Fibroblast of lung (primary cell): Measurements from ENCODE around the gene SEMA3B. TPM values are rescaled to one million over a fixed set of nuclear protein-coding genes. Genes with fewer than 3 reads are reported as not detected.

Experiments used
- DNase-seq, 2 donors: peaks; one replicate each; pipeline versions ENCODE4 v3.0.0 to v3.0.0-alpha.2; 2010; ENCODE audit warnings: low read depth in 2 of 2
- H2AFZ ChIP-seq: 2 replicates; pipeline ENCODE4 v1.5.1; 2012; ENCODE audit warnings: low read length, control low read depth, inconsistent platforms
- H3K27ac ChIP-seq: 2 replicates; pipeline ENCODE4 v1.5.1; 2011; ENCODE audit warnings: low read length, control low read depth; ENCODE audit not compliant: insufficient read depth
- H3K27me3 ChIP-seq: 2 replicates; pipeline ENCODE4 v1.5.1; 2011; ENCODE audit warnings: mild to moderate bottlenecking, low read length; ENCODE audit not compliant: control insufficient read depth, insufficient read depth
- H3K36me3 ChIP-seq: 2 replicates; pipeline ENCODE4 v1.5.1; 2011; ENCODE audit warnings: low read length; ENCODE audit not compliant: control insufficient read depth, insufficient read depth
- H3K4me1 ChIP-seq: 2 replicates; pipeline ENCODE4 v1.5.1; 2011; ENCODE audit warnings: low read length; ENCODE audit not compliant: control insufficient read depth, insufficient read depth; ENCODE audit errors: extremely low read depth
- H3K4me2 ChIP-seq: 2 replicates; pipeline ENCODE4 v1.5.1; 2011; ENCODE audit warnings: low read length, control low read depth; ENCODE audit not compliant: insufficient read depth; ENCODE audit errors: extremely low read depth
- H3K4me3 ChIP-seq, 4 experiments: fragments of 200-600 bp in 1 of 4; sonication (generic) in 1 of 4; replicated peaks in 1 of 4; 2 replicates each; pipeline ENCODE4 v1.5.1; 2011 to 2016; ENCODE audit warnings: low read length in 4 of 4, low read depth in 3 of 4, mild to moderate bottlenecking in 3 of 4, control low read depth in 2 of 4, inconsistent platforms in 1 of 4, mixed read lengths in 1 of 4; ENCODE audit not compliant: insufficient read depth in 1 of 4; ENCODE audit errors: control extremely low read depth in 1 of 4
- H3K79me2 ChIP-seq: 2 replicates; pipeline ENCODE4 v1.5.1; 2012; ENCODE audit warnings: mild to moderate bottlenecking, low read length, inconsistent platforms; ENCODE audit not compliant: control insufficient read depth, insufficient read depth
- H3K9ac ChIP-seq: 2 replicates; pipeline ENCODE4 v1.5.1; 2011; ENCODE audit warnings: mild to moderate bottlenecking, low read length, control low read depth; ENCODE audit not compliant: insufficient read depth
- H3K9me3 ChIP-seq: 2 replicates; pipeline ENCODE4 v1.5.1; 2012; ENCODE audit warnings: low read depth, low read length; ENCODE audit not compliant: control insufficient read depth, insufficient read depth
- H4K20me1 ChIP-seq: 2 replicates; pipeline ENCODE4 v1.5.1; 2011; ENCODE audit warnings: low read length; ENCODE audit not compliant: control insufficient read depth, insufficient read depth; ENCODE audit errors: extremely low read depth
- CTCF ChIP-seq, 2 donors: IDR thresholded peaks in 1 of 2; conservative IDR thresholded peaks in 1 of 2; 1 replicate in 1 of 2; 2 replicates in 1 of 2; pipeline ENCODE4 v1.5.1; 2011 to 2012; ENCODE audit warnings: low read length in 2 of 2, control low read depth in 1 of 2, inconsistent platforms in 1 of 2, low read depth in 1 of 2, mild to moderate bottlenecking in 1 of 2
- EZH2 ChIP-seq: IDR thresholded peaks from 2 replicates; pipeline ENCODE4 v1.5.1; 2012; ENCODE audit warnings: low read length, control low read depth, mild to moderate bottlenecking; ENCODE audit errors: missing control alignments
- polyA plus RNA-seq, 2 donors: library from polyadenylated mRNA; depleted of rRNA in 1 of 2; stranded (reverse) in 1 of 2; unstranded in 1 of 2; fragments of >200 nt; gene quantifications; 2 replicates each; pipeline ENCODE4 v1.2.1, GENCODE V29; 2011 to 2012; ENCODE audit warnings: missing spikeins in 1 of 2
- total RNA-seq: library from RNA; depleted of rRNA; stranded (reverse); fragments of >200 nt; gene quantifications from 2 replicates; pipeline ENCODE4 v1.2.1, GENCODE V29; 2014

The SEMA3B gene
- total and polyA plus RNA-seq, 2 donors (not counting 1 experiment from before 2014, with no cell fraction given), result 23.5 to 85.2 TPM

- no peak overlapping the region for H3K4me3 ChIP-seq
Measured at GRCh38 chr3:50248387-50248786, 20.6 kb upstream of the SEMA3B start.

GRCh38 chr3:50249457-50249856, 19.5 kb upstream of the SEMA3B start:
- Histone ChIP-seq H3K4me2 (peak overlapping the region; percentile 23), H3K4me1 (peaks cover 48% of the 10 kb centered on the region), H3K27me3 (no peaks in the 10 kb centered on the region), H3K9ac (no peak overlapping the region), H3K9me3 (no peaks in the 10 kb centered on the region), H3K79me2 (peaks cover 86% of the 10 kb centered on the region), H4K20me1 (peaks cover 2% of the 10 kb centered on the region), H3K36me3 (peaks cover 16% of the 10 kb centered on the region), H3K27ac (no peak overlapping the region), H3K4me3 (no peak overlapping the region), H2AFZ (no peak overlapping the region)
- no peak for DNase-seq
- TF ChIP-seq CTCF (conservative IDR thresholded peaks at IDR 0.05 in 1 of 2, IDR thresholded peaks at IDR 0.05 in 1 of 2; ENCODE audit: low read depth in 1 of 2, low read length in 2 of 2), result no peak
- no peak for TF ChIP-seq EZH2

More at GRCh38 chr3:50248387-50248786, 20.6 kb upstream of the SEMA3B start:
- no peak for TF ChIP-seq CTCF (conservative IDR thresholded peaks at IDR 0.05 in 1 of 2, IDR thresholded peaks at IDR 0.05 in 1 of 2; ENCODE audit: low read depth in 1 of 2, low read length in 2 of 2)
- no peak for TF ChIP-seq EZH2
- peaks cover 14% of the 10 kb centered on the region for H3K36me3 ChIP-seq
- H2AFZ ChIP-seq, result no peak overlapping the region
- H3K27ac ChIP-seq, result peak overlapping the region; percentile 34
- H3K79me2 ChIP-seq, result peaks cover 92% of the 10 kb centered on the region
- H3K9me3 ChIP-seq, result no peaks in the 10 kb centered on the region
- H3K4me2 ChIP-seq, result no peak overlapping the region
- no peaks in the 10 kb centered on the region for H3K27me3 ChIP-seq
- H4K20me1 ChIP-seq, result peaks cover 2% of the 10 kb centered on the region
- peak in 1 of 2 donors; percentile 39 for DNase-seq
- no peak overlapping the region for H3K9ac ChIP-seq
- peaks cover 51% of the 10 kb centered on the region for H3K4me1 ChIP-seq

- Histone ChIP-seq H4K20me1 (peaks cover 2% of the 10 kb centered on the region), H3K9me3 (no peaks in the 10 kb centered on the region), H3K4me3 (no peak overlapping the region), H3K27ac (no peak overlapping the region), H3K36me3 (peaks cover 21% of the 10 kb centered on the region), H3K4me2 (no peak overlapping the region), H3K9ac (no peak overlapping the region), H3K27me3 (no peaks in the 10 kb centered on the region), H2AFZ (no peak overlapping the region), H3K79me2 (peaks cover 80% of the 10 kb centered on the region), H3K4me1 (peaks cover 49% of the 10 kb centered on the region)
- TF ChIP-seq CTCF (conservative IDR thresholded peaks at IDR 0.05 in 1 of 2, IDR thresholded peaks at IDR 0.05 in 1 of 2; ENCODE audit: low read depth in 1 of 2, low read length in 2 of 2) (no peak), EZH2 (no peak)
- DNase-seq, result no peak
Measured at GRCh38 chr3:50250514-50250913, 18.4 kb upstream of the SEMA3B start.
